Memory B cell (primary cell): ENCODE data around the gene GINM1.

Experiments
- ATAC-seq: fragments of 150-1000 bp; cut with Tn5 transposase; 2 replicates; pipeline ENCODE4 v1.10.0; 2021; ENCODE audit warnings: low read depth, mild to moderate bottlenecking, moderate library complexity
- DNase-seq, 2 donors: peaks; one replicate each; pipeline ENCODE4 v3.0.0; 2022; ENCODE audit warnings: low spot score in 2 of 2
- H3K27ac Mint-ChIP-seq: one replicate; pipeline ENCODE4 v1.8.0; 2022; ENCODE audit warnings: mild to moderate bottlenecking, moderate library complexity, mixed read lengths
- H3K27me3 Mint-ChIP-seq: one replicate; pipeline ENCODE4 v1.8.0; 2022; ENCODE audit warnings: mixed read lengths
- H3K36me3 Mint-ChIP-seq: one replicate; pipeline ENCODE4 v1.8.0; 2022; ENCODE audit warnings: mild to moderate bottlenecking, mixed read lengths
- H3K4me1 Mint-ChIP-seq: one replicate; pipeline ENCODE4 v1.8.0; 2022; ENCODE audit warnings: mixed read lengths
- H3K4me3 Mint-ChIP-seq: one replicate; pipeline ENCODE4 v1.8.0; 2022; ENCODE audit warnings: mild to moderate bottlenecking, moderate library complexity, mixed read lengths
- H3K9me3 Mint-ChIP-seq: one replicate; pipeline ENCODE4 v1.8.0; 2022; ENCODE audit warnings: mixed read lengths

Gene GINM1

GRCh38 chr6:149565527-149566409, at the start of gene GINM1:
GINM1 (plus strand) TSS chr6:149566375; CDS start chr6:149566415, 40 bp downstream.
- H3K4me3 Mint-ChIP-seq = peak within 1 kb of the TSS; percentile 93
- no peaks in the 10 kb centered on the region for H3K27me3 Mint-ChIP-seq
- DNase-seq = peak; percentile 95 to 99
- ATAC-seq = peak; percentile 79
- no peaks in the 10 kb centered on the region for H3K36me3 Mint-ChIP-seq
- no peaks in the 10 kb centered on the region for H3K9me3 Mint-ChIP-seq
- H3K27ac Mint-ChIP-seq = peak within 1 kb of the TSS; percentile 95
- H3K4me1 Mint-ChIP-seq = peaks cover 7% of the 10 kb centered on the region

- no peak for ATAC-seq
- H3K4me3 Mint-ChIP-seq = no peak overlapping the region
- no peak for DNase-seq
- no peak overlapping the region for H3K27ac Mint-ChIP-seq
- H3K4me1 Mint-ChIP-seq = no peaks in the 10 kb centered on the region
- peaks cover 24% of the 10 kb centered on the region for H3K36me3 Mint-ChIP-seq
- no peaks in the 10 kb centered on the region for H3K27me3 Mint-ChIP-seq
- H3K9me3 Mint-ChIP-seq = no peaks in the 10 kb centered on the region
Measured at GRCh38 chr6:149529650-149530049, 36.5 kb upstream of the GINM1 start.

- Mint-ChIP-seq H3K36me3 (peaks cover 32% of the 10 kb centered on the region), H3K4me1 (peaks cover 3% of the 10 kb centered on the region), H3K4me3 (no peak overlapping the region), H3K9me3 (no peaks in the 10 kb centered on the region), H3K27ac (no peak overlapping the region), H3K27me3 (no peaks in the 10 kb centered on the region)
- ATAC-seq (no peak), DNase-seq (no peak)
Measured at GRCh38 chr6:149534742-149535141, 31.4 kb upstream of the GINM1 start.

GRCh38 chr6:149541139-149541538, 25.0 kb upstream of the GINM1 start:
- Mint-ChIP-seq H3K36me3 (peaks cover 23% of the 10 kb centered on the region), H3K27me3 (no peaks in the 10 kb centered on the region), H3K4me1 (peaks cover 29% of the 10 kb centered on the region), H3K9me3 (no peaks in the 10 kb centered on the region), H3K27ac (no peak overlapping the region), H3K4me3 (no peak overlapping the region)
- DNase-seq (no peak), ATAC-seq (no peak)

GRCh38 chr6:149544646-149545257, 21.4 kb upstream of the GINM1 start:
- no peak for DNase-seq
- Mint-ChIP-seq H3K27me3 (peaks cover 3% of the 10 kb centered on the region), H3K36me3 (peaks cover 10% of the 10 kb centered on the region), H3K4me1 (peaks cover 33% of the 10 kb centered on the region), H3K4me3 (peak overlapping the region; percentile 98), H3K27ac (peak overlapping the region; percentile 99), H3K9me3 (no peaks in the 10 kb centered on the region)
- ATAC-seq = no peak

- H3K4me3 Mint-ChIP-seq = peak overlapping the region; percentile 98
- H3K36me3 Mint-ChIP-seq = peaks cover 8% of the 10 kb centered on the region
- H3K27me3 Mint-ChIP-seq = peaks cover 3% of the 10 kb centered on the region
- DNase-seq (peak; percentile 67 to 76), ATAC-seq (peak; percentile 50)
- peaks cover 33% of the 10 kb centered on the region for H3K4me1 Mint-ChIP-seq
- H3K9me3 Mint-ChIP-seq = no peaks in the 10 kb centered on the region
- peak overlapping the region; percentile 99 for H3K27ac Mint-ChIP-seq
Measured at GRCh38 chr6:149545258-149545753, 20.9 kb upstream of the GINM1 start.

GRCh38 chr6:149545754-149546471, 20.3 kb upstream of the GINM1 start, which contains the start of gene PPIL4:
PPIL4 (minus strand) TSS chr6:149546043; CDS start chr6:149546005, 38 bp downstream.
- ATAC-seq = peak; percentile 85
- H3K4me3 Mint-ChIP-seq = peak within 1 kb of the TSS; percentile 98
- peak within 1 kb of the TSS; percentile 99 for H3K27ac Mint-ChIP-seq
- H3K4me1 Mint-ChIP-seq = peaks cover 33% of the 10 kb centered on the region
- no peaks in the 10 kb centered on the region for H3K9me3 Mint-ChIP-seq
- H3K36me3 Mint-ChIP-seq = peaks cover 6% of the 10 kb centered on the region
- DNase-seq = peak; percentile 96 to 97
- H3K27me3 Mint-ChIP-seq = peaks cover 3% of the 10 kb centered on the region

- ATAC-seq = no peak
- Mint-ChIP-seq H3K36me3 (no peaks in the 10 kb centered on the region), H3K4me1 (peaks cover 4% of the 10 kb centered on the region), H3K27ac (no peak overlapping the region), H3K4me3 (no peak overlapping the region), H3K27me3 (peaks cover 3% of the 10 kb centered on the region), H3K9me3 (no peaks in the 10 kb centered on the region)
- DNase-seq = no peak
Measured at GRCh38 chr6:149551920-149552319, 14.3 kb upstream of the GINM1 start.

- Mint-ChIP-seq H3K4me3 (no peak overlapping the region), H3K27me3 (no peaks in the 10 kb centered on the region), H3K9me3 (no peaks in the 10 kb centered on the region), H3K36me3 (no peaks in the 10 kb centered on the region), H3K27ac (no peak overlapping the region), H3K4me1 (no peaks in the 10 kb centered on the region)
- no peak for DNase-seq
- ATAC-seq = no peak
Measured at GRCh38 chr6:149558029-149558428, 8.1 kb upstream of the GINM1 start.

GRCh38 chr6:149559389-149559788, 6.8 kb upstream of the GINM1 start:
- H3K9me3 Mint-ChIP-seq = no peaks in the 10 kb centered on the region
- H3K4me1 Mint-ChIP-seq = no peaks in the 10 kb centered on the region
- no peak overlapping the region for H3K4me3 Mint-ChIP-seq
- DNase-seq = no peak
- H3K27me3 Mint-ChIP-seq = no peaks in the 10 kb centered on the region
- H3K36me3 Mint-ChIP-seq = no peaks in the 10 kb centered on the region
- no peak overlapping the region for H3K27ac Mint-ChIP-seq
- ATAC-seq = no peak

- Mint-ChIP-seq H3K4me1 (no peaks in the 10 kb centered on the region), H3K27me3 (no peaks in the 10 kb centered on the region), H3K4me3 (no peak overlapping the region), H3K9me3 (no peaks in the 10 kb centered on the region), H3K27ac (no peak overlapping the region), H3K36me3 (no peaks in the 10 kb centered on the region)
- ATAC-seq = no peak
- no peak for DNase-seq
Measured at GRCh38 chr6:149560736-149561135, 5.4 kb upstream of the GINM1 start.

GRCh38 chr6:149563203-149563927, 2.8 kb upstream of the GINM1 start:
- no peaks in the 10 kb centered on the region for H3K27me3 Mint-ChIP-seq
- ATAC-seq = no peak
- no peak overlapping the region for H3K4me3 Mint-ChIP-seq

GRCh38 chr6:149563928-149564325, 2.2 kb upstream of the GINM1 start:
- H3K27me3 Mint-ChIP-seq = no peaks in the 10 kb centered on the region
- H3K36me3 Mint-ChIP-seq = no peaks in the 10 kb centered on the region
- H3K27ac Mint-ChIP-seq = no peak overlapping the region
- no peak overlapping the region for H3K4me3 Mint-ChIP-seq
- no peaks in the 10 kb centered on the region for H3K9me3 Mint-ChIP-seq
- peaks cover 3% of the 10 kb centered on the region for H3K4me1 Mint-ChIP-seq
- no peak for DNase-seq
- no peak for ATAC-seq

More at GRCh38 chr6:149563203-149563927, 2.8 kb upstream of the GINM1 start:
- Mint-ChIP-seq H3K9me3 (no peaks in the 10 kb centered on the region), H3K4me1 (peaks cover 3% of the 10 kb centered on the region), H3K36me3 (no peaks in the 10 kb centered on the region), H3K27ac (no peak overlapping the region)
- no peak for DNase-seq
